Neutrophil (primary cell): ENCODE measurements around the gene VTI1A.
"Not testable (repeated sequence)": the region's sequence is repeated elsewhere in the genome, so short reads cannot be mapped to it uniquely, and the experiment has no call there.

Experiments
- H3K27ac ChIP-seq: fragments of 200-600 bp; sonication (generic); 2 replicates; pipeline ENCODE4 v1.5.1; 2016; ENCODE audit warnings: mild to moderate bottlenecking, moderate library complexity
- H3K27me3 ChIP-seq: fragments of 200-600 bp; sonication (generic); 2 replicates; pipeline ENCODE4 v1.6.0; 2016; ENCODE audit warnings: mild to moderate bottlenecking
- H3K36me3 ChIP-seq: fragments of 200-600 bp; sonication (generic); 2 replicates; pipeline ENCODE4 v1.5.1; 2017
- H3K4me1 ChIP-seq, 2 experiments: fragments of 200-600 bp in 1 of 2; sonication (generic) in 1 of 2; 1 replicate in 1 of 2; 2 replicates in 1 of 2; pipeline versions ENCODE4 v1.5.1 to v1.6.1; 2013 to 2016; ENCODE audit warnings: low read depth in 1 of 2, low read length in 1 of 2, mild to moderate bottlenecking in 1 of 2, moderate library complexity in 1 of 2; ENCODE audit not compliant: control insufficient read depth in 1 of 2, insufficient read depth in 1 of 2
- H3K4me3 ChIP-seq, 2 experiments: fragments of 200-600 bp in 1 of 2; sonication (generic) in 1 of 2; 1 replicate in 1 of 2; 2 replicates in 1 of 2; pipeline ENCODE4 v1.5.1; 2013 to 2016; ENCODE audit warnings: low read depth in 1 of 2, low read length in 1 of 2, mild to moderate bottlenecking in 1 of 2, moderate library complexity in 1 of 2
- H3K9me3 ChIP-seq: fragments of 200-600 bp; sonication (generic); 2 replicates; pipeline ENCODE4 v1.5.1; 2016
- TF ChIP-seq, protein P1 (sequence below): fragments of 200-600 bp; sonication (generic); IDR thresholded peaks from 2 replicates; pipeline ENCODE4 v1.5.1; 2016; ENCODE audit warnings: antibody characterized with exemption

Gene VTI1A

DNA sequence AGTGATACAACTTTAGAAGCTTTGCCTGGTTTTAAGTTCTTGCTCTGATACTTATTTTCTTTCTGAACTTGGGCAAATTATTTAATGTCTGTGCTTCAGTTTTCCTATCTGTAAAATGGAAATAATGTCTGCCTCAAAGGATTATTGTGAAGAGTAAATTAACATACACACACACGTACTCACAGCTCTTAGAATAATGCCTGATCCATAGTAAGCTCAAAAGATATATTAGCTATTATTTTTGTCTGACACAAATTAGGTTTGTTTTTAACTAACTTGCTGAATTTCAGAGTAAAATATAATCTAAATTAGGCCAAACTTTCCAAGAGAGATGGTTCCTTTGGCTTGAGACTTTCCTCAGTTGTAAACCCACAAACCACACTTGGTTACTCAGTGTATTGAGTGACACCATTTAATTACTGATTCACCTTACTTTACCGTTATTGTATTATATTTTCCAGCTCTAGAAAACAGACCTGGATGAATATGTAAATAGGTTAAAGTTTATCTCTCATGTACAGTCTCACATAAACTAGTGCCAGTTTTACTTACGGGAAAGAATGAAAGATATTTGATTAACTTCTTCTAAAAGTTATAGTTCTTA, 50.4 kb downstream of the VTI1A start:
- Histone ChIP-seq H3K27ac (no peak overlapping the region), H3K4me1 (no peaks in the 10 kb centered on the region), H3K36me3 (no peaks in the 10 kb centered on the region), H3K9me3 (no peaks in the 10 kb centered on the region), H3K4me3 (no peak overlapping the region), H3K27me3 (no peaks in the 10 kb centered on the region)
- TF ChIP-seq, protein P1, sequence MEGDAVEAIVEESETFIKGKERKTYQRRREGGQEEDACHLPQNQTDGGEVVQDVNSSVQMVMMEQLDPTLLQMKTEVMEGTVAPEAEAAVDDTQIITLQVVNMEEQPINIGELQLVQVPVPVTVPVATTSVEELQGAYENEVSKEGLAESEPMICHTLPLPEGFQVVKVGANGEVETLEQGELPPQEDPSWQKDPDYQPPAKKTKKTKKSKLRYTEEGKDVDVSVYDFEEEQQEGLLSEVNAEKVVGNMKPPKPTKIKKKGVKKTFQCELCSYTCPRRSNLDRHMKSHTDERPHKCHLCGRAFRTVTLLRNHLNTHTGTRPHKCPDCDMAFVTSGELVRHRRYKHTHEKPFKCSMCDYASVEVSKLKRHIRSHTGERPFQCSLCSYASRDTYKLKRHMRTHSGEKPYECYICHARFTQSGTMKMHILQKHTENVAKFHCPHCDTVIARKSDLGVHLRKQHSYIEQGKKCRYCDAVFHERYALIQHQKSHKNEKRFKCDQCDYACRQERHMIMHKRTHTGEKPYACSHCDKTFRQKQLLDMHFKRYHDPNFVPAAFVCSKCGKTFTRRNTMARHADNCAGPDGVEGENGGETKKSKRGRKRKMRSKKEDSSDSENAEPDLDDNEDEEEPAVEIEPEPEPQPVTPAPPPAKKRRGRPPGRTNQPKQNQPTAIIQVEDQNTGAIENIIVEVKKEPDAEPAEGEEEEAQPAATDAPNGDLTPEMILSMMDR = no peak

DNA sequence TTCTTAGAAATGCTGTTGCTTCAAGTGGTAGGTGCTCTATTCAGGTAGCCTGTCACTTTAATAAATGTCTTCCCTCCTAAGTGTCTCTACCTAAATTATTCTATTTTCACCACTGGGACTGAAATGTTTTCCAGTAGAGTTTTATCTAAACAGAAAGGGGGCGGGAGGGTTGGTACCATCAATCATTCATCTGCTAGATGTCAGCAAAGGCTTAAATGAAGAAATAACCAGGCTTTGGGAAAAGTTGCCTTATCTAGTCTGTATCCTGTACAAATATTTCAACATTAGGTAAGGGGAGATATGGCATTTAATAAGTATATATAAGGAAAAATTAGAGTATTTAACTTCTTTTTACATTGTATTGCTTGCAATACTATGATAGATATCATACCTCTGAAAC, 51.8 kb downstream of the VTI1A start:
- no peaks in the 10 kb centered on the region for H3K36me3 ChIP-seq
- no peak overlapping the region for H3K4me3 ChIP-seq
- H3K27ac ChIP-seq = no peak overlapping the region
- no peaks in the 10 kb centered on the region for H3K9me3 ChIP-seq
- no peaks in the 10 kb centered on the region for H3K27me3 ChIP-seq
- TF ChIP-seq, protein P1 = no peak
- H3K4me1 ChIP-seq = no peaks in the 10 kb centered on the region

DNA sequence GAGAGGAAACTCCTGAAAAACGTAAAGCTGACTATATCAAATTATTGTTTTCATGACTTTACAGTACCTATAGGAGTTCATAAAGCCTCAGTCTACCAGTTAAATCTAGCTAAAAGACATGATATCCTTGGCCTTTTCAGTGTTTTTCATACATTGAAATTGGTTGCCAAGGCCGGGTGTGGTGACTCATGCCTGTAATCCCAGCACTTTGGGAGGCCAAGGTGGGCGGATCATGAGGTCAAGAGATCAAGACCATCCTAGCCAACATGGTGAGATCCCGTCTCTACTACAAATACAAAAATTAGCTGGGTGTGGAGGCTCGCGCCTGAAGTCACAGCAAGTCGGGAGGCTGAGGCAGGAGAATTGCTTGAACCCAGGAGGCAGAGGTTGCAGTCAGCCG, 53.0 kb downstream of the VTI1A start:
- not testable (repeated sequence) for H3K4me1 ChIP-seq, H3K9me3 ChIP-seq, H3K4me3 ChIP-seq, H3K36me3 ChIP-seq, H3K27me3 ChIP-seq, H3K27ac ChIP-seq

DNA sequence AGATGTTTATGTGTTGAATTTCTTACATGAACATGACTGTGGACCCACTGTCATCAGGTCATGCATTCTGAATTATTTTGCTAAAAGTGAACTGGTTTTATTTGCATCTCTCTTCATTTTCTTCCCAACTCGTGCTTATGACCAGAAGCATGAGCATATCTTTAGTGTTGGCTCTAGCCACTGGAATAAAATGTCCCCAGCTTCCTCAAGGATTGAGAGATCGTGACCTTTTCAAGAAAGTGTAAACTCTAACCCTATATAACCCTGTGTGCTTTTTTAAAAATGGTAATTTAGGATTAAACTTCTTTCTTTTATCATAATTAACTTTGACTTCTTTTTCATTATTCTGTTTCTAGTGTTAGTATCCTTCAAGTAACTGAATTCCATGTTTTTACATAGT, 55.5 kb downstream of the VTI1A start:
- Histone ChIP-seq H3K27ac (no peak overlapping the region), H3K36me3 (no peaks in the 10 kb centered on the region), H3K9me3 (no peaks in the 10 kb centered on the region), H3K27me3 (no peaks in the 10 kb centered on the region), H3K4me1 (no peaks in the 10 kb centered on the region), H3K4me3 (no peak overlapping the region)
- TF ChIP-seq, protein P1 = no peak

DNA sequence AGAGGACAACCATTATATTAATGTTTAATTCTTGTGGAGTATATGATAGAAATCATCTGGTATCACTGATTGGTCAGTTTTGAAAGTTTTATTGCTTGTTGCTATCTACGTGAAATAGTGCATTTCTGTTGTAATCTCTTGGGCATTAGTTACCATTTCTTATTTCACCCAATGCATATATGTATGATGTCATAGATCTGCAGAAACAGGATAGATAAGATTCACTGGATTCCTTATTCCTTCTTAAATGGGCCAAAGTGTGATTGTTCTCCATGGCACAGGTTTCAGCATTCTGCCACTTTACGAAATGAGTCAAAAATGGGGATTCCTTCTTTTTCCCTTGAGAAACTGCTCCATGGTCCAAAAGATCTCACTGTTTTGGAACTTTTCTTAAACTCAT, 56.6 kb downstream of the VTI1A start:
- H3K4me1 ChIP-seq = no peaks in the 10 kb centered on the region
- no peak overlapping the region for H3K27ac ChIP-seq
- H3K36me3 ChIP-seq = no peaks in the 10 kb centered on the region
- TF ChIP-seq, protein P1 = no peak
- no peaks in the 10 kb centered on the region for H3K27me3 ChIP-seq
- H3K4me3 ChIP-seq = no peak overlapping the region
- no peaks in the 10 kb centered on the region for H3K9me3 ChIP-seq

DNA sequence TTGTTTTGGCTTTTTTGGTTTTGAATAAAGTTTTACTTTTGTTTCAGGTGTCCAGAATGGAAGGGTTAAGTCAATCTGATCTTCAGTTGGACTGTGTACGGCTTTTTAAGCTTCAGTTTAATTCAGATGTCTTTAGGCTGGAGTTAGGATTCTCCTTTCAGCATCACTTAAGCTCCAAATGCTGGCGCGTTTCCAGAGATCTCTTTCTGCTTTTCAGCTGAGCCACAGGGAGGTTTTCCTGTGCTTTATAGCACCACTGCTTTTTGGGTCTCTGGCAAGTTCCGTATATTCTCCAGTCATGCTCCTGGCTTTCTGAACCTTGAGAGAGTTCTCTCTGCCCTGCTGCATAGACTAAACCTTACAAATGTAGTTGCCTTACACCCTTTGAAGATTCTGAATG, 60.0 kb downstream of the VTI1A start:
- H3K4me1 ChIP-seq = no peaks in the 10 kb centered on the region
- H3K27ac ChIP-seq = no peak overlapping the region
- H3K36me3 ChIP-seq = no peaks in the 10 kb centered on the region
- no peaks in the 10 kb centered on the region for H3K27me3 ChIP-seq
- no peak overlapping the region for H3K4me3 ChIP-seq
- H3K9me3 ChIP-seq = no peaks in the 10 kb centered on the region
- TF ChIP-seq, protein P1 = no peak
